ENCODE results near the gene CAVIN2.
"Not testable (repeated sequence)": the region's sequence is repeated elsewhere in the genome, so short reads cannot be mapped to it uniquely, and the experiment has no call there.

CAVIN2 gene

DNA sequence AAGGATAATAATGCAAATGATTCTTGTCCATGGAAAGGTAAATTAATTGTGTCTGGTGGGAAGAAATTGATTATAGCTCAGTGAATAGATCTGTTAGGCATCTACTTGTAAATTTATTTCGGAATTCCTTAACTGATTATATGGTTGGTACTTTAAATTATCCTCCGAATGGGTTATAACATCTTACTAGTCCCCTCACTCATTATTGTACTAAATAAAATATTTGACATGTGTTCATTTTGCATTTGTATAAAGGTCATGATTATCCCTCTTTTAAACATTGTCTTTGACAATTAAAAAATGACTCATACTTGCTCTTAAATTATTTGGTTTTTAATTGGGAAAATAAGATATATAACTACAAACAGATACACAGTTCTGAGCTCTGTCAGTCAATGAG is 47.4 kb downstream of the CAVIN2 start:
- no peak for DNase-seq (ENCODE audit: low spot score)

DNA sequence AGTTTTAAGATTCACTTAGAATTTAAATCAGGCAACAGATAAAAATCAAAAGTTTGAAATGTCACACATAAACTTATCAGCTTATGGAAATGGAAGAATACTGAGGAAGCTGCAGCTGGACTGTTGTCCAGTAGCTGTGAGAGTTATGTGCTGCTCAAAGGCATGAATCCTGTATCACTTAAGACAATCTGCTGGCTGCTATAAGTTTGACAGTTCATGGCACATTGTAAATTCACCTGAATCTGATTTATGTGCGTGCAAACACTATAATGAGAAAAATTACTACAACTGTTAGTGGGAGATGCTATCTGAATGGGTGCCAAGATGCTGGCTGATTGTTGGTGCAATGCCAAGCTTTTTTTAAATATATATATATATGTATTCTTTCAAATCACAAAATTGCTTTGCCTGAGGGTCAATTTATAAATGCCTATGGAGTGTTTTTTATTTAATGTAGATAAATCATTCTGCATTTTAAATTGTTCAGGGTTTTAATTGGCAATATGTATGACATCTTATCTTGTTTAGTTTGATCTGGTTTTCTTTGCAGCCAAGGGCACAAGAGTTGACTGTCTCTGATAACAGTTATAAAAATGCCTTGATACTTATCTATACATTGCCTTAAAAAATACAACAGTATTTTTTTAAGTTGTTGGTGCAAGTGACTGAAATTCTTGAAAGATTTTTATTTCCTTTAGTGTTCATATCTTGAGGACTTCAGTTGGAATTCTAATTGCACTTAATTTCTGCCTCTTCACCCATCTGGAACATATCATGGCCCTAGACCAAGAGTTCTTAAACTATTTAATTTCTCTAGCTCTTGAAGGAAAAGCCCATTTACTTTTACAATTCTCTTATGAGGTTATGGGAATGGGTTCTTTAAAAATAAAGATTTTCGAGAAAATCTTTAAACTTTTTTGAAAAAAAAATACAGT is 48.7 kb downstream of the CAVIN2 start:
- no peak for DNase-seq (ENCODE audit: low spot score)

DNA sequence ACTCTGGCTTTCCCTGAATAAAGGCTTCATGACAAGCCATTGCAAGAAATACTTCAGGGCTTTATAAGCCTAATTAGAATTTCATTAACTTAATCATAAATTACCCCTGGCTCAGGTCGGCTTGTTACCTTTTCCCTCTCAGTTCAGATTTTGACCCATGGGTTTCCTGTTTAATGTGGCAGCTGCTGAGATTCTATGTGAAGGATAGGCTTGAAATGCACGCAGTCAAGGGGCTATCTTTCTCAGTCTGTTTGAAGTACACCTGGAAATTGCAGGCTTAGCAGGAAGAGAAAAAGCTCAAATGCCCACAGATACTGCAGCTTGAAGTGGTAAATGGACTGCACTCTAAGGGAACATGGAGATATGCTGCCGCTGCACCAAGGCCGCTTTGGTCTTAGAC is 49.4 kb downstream of the CAVIN2 start:
- DNase-seq (ENCODE audit: low spot score) = no peak

DNA sequence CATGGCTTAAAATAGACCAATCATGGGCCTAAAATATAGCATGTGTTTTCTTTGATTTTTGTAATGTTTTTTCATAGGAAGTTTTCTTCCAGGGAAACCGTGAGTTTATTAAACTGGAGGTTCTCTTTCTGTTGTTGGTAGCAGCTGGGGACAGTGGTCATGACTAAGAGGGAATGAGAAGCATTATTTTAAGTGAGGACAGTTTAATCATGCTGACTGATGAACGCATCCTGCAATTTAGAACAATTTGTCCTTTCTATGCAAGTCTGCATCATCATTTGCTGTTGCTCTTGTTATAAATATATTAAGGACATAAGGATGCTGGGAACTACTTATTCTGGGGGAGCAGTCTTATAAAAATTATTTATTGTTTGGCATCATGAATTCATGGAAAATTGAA is 51.2 kb downstream of the CAVIN2 start:
- no peak for DNase-seq (ENCODE audit: low spot score)

DNA sequence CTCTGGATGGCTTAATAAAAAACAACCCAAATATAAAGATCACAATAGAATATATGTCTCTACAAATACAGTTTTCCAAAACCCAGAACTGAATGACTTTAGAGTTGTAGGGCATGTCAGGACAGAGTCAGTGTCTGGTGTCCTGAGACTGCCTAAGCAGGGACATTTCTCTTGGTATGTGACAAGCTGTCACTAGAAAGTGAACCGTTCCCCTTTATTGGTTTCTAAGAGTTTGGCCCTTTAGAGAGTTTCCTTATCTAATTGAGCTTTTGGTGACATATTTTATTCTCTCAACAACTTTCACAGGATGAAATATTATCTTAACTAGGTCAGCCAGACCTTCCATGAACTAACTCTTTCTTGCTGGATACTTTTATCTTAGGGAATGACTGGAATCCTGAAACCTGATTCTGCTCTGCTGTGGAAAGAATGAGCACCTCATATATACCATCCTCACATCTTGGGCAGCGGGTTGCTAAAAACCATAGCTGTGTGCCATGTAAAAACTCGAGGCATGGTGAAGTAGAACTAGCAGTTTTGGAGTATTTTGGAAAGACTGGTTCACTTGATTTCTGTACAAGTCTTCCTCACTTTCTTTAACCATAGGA is 54.8 kb downstream of the CAVIN2 start:
- no peak for DNase-seq (ENCODE audit: low spot score)

DNA sequence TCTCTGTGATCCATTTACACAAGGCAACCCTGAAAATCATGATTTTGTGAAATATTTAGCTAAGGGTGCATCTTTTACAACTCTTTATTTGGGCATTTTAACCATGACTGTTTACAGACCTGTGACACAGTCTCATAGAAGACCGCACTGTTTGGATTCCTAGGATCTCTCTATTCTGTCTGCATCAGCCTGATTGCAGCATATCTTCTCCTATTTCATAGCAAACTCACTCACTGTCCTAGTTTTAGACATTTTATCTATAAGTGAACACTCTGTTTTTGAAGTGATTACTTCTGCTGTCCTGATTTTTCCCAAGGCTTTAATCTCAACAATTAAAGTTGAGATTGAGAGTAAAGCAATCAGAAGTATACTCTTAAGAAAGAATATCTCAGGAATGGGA is 56.2 kb downstream of the CAVIN2 start:
- DNase-seq (ENCODE audit: low spot score) = no peak

DNA sequence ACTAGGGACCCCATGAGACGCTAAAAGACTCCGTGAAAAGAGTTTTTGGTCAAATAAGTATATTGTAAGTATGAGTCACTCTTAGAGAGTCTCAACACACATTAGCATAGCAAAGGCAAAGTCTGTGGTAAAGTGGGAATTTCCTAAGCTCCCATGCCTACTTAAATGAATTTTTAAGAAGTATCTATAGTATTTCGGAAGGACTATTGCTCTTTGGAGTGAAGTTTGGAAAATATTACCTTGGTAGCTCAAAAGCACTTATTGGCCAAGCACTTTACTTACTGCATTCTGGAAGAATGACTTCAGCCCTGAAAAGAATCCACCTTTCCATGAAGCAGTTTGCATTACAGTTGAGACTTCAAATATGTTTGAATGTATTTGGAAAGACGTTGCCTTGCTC is 57.1 kb downstream of the CAVIN2 start:
- no peak for DNase-seq (ENCODE audit: low spot score)

DNA sequence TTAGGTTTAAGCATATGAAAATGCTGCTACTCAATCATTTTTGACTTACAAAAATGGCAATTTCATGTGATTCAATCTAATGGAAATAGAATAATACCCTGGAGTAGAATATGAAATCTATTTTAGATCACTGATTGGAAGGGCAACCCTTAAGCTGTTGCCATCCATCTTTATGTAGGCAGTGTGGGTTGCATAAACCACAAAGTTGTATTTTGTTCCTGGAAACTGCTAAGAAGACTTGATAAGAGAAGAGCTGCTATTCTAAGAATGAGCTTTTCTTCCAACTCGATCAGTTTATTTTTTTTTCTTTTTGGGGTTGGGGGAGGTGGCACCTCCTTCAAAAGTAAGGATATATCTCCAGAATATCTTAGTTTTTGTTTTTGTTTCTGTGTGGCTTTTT is 60.2 kb downstream of the CAVIN2 start:
- no peak for DNase-seq (ENCODE audit: low spot score)

DNA sequence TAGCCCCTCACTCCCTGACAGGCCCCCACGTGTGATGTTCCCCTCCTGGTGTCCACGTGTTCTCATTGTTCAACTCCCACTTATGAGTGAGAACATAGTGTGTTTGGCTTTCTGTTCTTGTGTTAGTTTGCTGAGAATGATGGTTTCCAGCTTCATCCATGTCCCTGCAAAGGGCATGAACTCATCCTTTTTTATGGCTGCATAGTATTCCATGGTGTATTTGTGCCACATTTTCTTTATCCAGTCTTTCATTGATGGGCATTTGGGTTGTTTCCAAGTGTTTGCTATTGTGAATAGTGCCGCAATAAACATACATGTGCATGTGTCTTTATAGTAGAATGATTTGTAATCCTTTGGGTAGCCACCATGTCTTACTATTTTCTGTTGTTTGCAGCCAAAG is 61.2 kb downstream of the CAVIN2 start:
- DNase-seq (ENCODE audit: low spot score) = not testable (repeated sequence)

All from LoVo (cell line).